Non-pigmented ciliary epithelial cell (primary cell): ENCODE results near the gene TAS2R41.
"Not testable (repeated sequence)": the region's sequence is repeated elsewhere in the genome, so short reads cannot be mapped to it uniquely, and the experiment has no call there.

Source experiments
- DNase-seq: peaks from one replicate; pipeline ENCODE4 v3.0.0-alpha.2; 2010; ENCODE audit warnings: low read depth

The TAS2R41 gene

GRCh38 chr7:143518941-143519340, 41.3 kb downstream of the TAS2R41 start:
- no peak for DNase-seq

DNA sequence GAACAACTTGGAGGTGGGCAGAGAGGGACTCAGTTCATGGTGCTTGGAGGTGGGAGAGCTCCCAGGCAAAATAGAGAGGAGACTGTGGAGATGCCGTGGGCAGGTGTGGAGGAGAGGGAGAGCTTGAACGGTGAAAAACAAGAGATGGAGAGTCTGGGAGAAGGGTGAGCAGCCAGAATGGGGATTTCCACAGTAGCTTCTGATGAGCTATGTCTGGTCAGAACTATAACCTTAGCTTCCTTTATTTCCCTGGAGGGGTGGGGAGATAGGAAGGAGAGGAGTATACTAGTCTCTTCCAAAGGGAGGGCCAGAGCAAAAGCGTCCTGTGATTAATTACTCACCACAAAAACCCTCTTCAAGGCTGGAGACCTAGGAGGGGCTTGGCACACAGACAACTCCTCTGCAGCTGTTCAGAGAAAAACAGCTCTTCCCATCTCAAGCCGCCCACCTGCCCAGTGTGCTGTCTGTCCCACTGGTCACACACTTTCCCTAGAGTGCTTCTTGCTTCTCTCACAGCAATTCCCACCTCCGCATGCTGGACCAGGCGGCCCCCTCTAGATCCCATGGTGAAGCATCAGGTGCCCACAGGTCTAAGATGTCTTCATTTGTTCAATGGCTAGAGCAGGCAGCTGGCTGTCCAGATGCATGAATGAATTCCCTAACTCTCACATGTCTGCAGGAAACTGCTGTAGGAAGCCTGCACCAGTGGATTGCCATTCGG, 41.9 kb downstream of the TAS2R41 start:
- DNase-seq: peak; percentile 70

DNA sequence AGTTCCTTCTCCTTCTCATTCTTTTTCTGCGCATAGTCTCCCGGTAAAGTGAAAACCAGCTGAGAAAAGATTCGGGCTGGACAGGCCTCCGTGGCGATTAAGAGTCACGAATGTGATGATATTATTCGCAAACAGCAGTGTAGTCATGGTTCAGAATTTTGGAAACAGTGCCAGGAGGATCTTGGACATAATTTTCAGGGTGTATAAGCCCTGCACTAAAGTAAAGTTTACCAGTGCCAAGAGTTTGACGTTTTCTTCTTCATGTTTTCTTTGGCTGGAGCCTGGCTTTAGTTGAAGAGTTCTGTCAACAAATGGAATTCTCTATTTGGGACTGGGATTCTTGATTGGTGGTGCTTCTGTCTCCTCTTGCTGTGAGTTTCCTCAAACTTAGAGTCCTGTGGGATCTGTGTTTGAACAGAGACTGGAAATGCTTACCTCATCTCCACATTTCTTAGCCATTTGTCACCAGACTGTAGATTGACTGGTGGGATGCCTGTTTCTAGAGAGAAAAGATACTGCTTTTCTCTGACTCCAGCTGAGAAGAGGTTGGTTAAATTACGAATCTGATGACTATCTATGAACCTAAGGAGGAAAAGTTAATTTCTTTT, 44.7 kb downstream of the TAS2R41 start:
- DNase-seq: not testable (repeated sequence)
